Activated T-helper 17 cell treated with anti-CD3 and anti-CD28 coated beads, Interleukin-2, amount 50 U/mL, for 72 hours (primary cell): ENCODE data around the gene DOCK9. TPM values are rescaled to one million over a fixed set of nuclear protein-coding genes. Genes with fewer than 3 reads are reported as not detected.

Source experiments
- ATAC-seq: fragments of 150-1000 bp; cut with Tn5 transposase; replicated peaks from 2 replicates; pipeline ENCODE4 v1.10.0; 2021; ENCODE audit warnings: mild to moderate bottlenecking, moderate library complexity
- H3K27ac Mint-ChIP-seq: one replicate; pipeline ENCODE4 v1.8.0; 2022; ENCODE audit warnings: mixed read lengths
- H3K27me3 Mint-ChIP-seq: one replicate; pipeline ENCODE4 v1.8.0; 2022; ENCODE audit warnings: mixed read lengths
- H3K36me3 Mint-ChIP-seq: one replicate; pipeline ENCODE4 v1.8.0; 2022; ENCODE audit warnings: low read depth, mild to moderate bottlenecking, mixed read lengths
- H3K4me1 Mint-ChIP-seq: one replicate; pipeline ENCODE4 v1.8.0; 2022; ENCODE audit warnings: mixed read lengths
- H3K4me3 Mint-ChIP-seq: one replicate; pipeline ENCODE4 v1.8.0; 2022; ENCODE audit warnings: mild to moderate bottlenecking, mixed read lengths
- H3K9me3 Mint-ChIP-seq: one replicate; pipeline ENCODE4 v1.8.0; 2022; ENCODE audit warnings: mixed read lengths
- total RNA-seq, 2 donors: library from RNA; stranded (reverse); gene quantifications; one replicate each; pipeline ENCODE4 v1.2.3, GENCODE V29; 2022

The DOCK9 gene
- total RNA-seq, 2 donors from 2014 or later = 50.2 to 70.4 TPM

GRCh38 chr13:98853771-98854221 is 124.1 kb downstream of the DOCK9 start:
- H3K9me3 Mint-ChIP-seq = no peaks in the 10 kb centered on the region
- peak overlapping the region; percentile 51 for H3K27ac Mint-ChIP-seq
- H3K4me3 Mint-ChIP-seq = peak overlapping the region; percentile 34
- H3K27me3 Mint-ChIP-seq = no peaks in the 10 kb centered on the region
- peaks cover 13% of the 10 kb centered on the region for H3K4me1 Mint-ChIP-seq
- H3K36me3 Mint-ChIP-seq = peaks cover 90% of the 10 kb centered on the region
- ATAC-seq = peak; percentile 100

DNA sequence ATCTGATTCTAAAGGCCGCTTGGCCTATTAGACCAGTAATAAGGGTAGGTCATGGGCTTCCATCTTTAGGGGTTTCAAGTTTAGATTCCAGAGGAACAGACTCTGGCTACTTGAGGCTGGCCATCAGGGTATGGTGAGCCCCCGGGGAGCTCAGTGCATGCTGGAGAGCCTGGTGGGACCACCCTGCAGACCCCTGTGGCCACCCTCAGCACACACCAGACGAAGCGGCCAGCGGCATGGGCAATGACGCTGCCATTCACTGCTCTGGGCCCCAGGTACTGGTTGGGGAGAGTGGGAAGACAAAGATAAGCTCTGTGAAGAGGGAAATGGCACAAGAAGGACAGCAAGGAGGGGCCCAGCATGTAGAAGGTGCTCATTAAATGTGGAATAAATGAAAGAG is 126.6 kb downstream of the DOCK9 start:
- Mint-ChIP-seq H3K9me3 (no peaks in the 10 kb centered on the region), H3K4me1 (peaks cover 13% of the 10 kb centered on the region), H3K4me3 (no peak overlapping the region), H3K27ac (no peak overlapping the region), H3K36me3 (peaks cover 88% of the 10 kb centered on the region), H3K27me3 (no peaks in the 10 kb centered on the region)
- ATAC-seq = no peak

DNA sequence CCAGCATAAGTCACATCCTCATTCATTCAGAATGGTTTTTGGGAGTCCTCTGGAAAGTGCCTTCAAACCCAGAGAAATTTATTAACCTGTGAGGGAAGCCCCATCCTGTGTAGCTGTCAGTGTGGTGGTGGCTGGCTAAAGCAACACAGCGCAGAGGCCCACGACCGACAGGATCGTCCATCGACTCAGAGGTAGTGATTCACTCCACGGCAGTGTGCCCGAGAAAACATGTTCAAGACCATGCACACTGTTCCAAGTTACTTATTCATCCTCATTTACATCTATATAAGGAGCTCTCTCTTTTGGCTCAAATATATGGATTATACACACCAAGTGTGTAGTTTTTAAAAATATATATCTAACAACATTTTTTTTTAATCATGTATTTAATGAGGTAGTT is 129.1 kb downstream of the DOCK9 start:
- Mint-ChIP-seq H3K27me3 (no peaks in the 10 kb centered on the region), H3K9me3 (no peaks in the 10 kb centered on the region), H3K36me3 (peaks cover 82% of the 10 kb centered on the region), H3K27ac (no peak overlapping the region), H3K4me1 (peaks cover 9% of the 10 kb centered on the region), H3K4me3 (no peak overlapping the region)
- ATAC-seq = no peak

DNA sequence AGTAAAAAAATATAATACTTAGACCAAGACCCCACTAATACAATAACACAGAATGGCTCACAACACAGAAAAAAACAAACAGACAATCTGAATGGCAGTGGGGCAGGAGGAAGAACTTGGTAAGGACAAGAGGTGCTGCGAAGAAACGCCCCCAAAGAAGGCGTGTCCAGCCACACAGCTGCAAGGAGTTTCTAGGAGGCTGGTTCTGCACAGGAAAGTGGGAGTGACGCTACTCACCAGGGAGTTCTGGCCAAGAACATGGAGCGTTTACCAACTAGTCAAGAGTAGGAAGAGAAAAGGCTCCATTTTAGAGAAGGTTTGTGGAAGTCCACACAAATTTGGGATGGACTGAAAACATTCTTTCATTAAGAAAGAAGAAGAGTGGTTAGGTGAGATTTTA is 130.1 kb downstream of the DOCK9 start:
- Mint-ChIP-seq H3K27me3 (no peaks in the 10 kb centered on the region), H3K27ac (no peak overlapping the region), H3K4me3 (no peak overlapping the region), H3K9me3 (no peaks in the 10 kb centered on the region), H3K4me1 (peaks cover 3% of the 10 kb centered on the region), H3K36me3 (peaks cover 80% of the 10 kb centered on the region)
- no peak for ATAC-seq

DNA sequence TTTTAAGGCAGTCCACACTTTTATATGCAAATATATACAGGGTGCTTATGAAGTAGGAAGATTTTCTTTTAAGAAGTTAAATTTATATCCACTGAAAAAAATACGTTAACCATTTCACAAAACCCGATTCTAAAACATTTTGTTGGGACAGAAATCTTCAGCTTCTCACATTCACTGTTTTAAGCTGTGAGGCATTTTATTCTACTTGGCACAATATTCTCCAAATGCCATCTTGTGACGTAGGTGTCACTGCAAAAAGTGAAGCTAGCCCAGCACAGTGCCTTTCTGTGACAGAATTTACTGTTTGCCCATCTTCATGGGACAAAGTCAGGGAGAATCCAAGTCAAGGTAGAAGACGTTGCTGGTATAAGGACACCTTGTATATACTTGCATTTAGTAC is 130.9 kb downstream of the DOCK9 start:
- H3K27me3 Mint-ChIP-seq = no peaks in the 10 kb centered on the region
- no peak for ATAC-seq
- H3K27ac Mint-ChIP-seq = no peak overlapping the region
- H3K4me1 Mint-ChIP-seq = peaks cover 3% of the 10 kb centered on the region
- no peak overlapping the region for H3K4me3 Mint-ChIP-seq
- peaks cover 81% of the 10 kb centered on the region for H3K36me3 Mint-ChIP-seq
- no peaks in the 10 kb centered on the region for H3K9me3 Mint-ChIP-seq

GRCh38 chr13:98846521-98846920 is 131.3 kb downstream of the DOCK9 start:
- Mint-ChIP-seq H3K27ac (no peak overlapping the region), H3K9me3 (no peaks in the 10 kb centered on the region), H3K36me3 (peaks cover 77% of the 10 kb centered on the region), H3K4me1 (peaks cover 3% of the 10 kb centered on the region), H3K4me3 (no peak overlapping the region), H3K27me3 (no peaks in the 10 kb centered on the region)
- no peak for ATAC-seq

GRCh38 chr13:98845742-98846141 is 132.1 kb downstream of the DOCK9 start:
- Mint-ChIP-seq H3K36me3 (peaks cover 74% of the 10 kb centered on the region), H3K27ac (no peak overlapping the region), H3K9me3 (no peaks in the 10 kb centered on the region), H3K27me3 (no peaks in the 10 kb centered on the region), H3K4me3 (no peak overlapping the region), H3K4me1 (no peaks in the 10 kb centered on the region)
- no peak for ATAC-seq

GRCh38 chr13:98844021-98844420 is 133.8 kb downstream of the DOCK9 start:
- ATAC-seq = no peak
- H3K4me1 Mint-ChIP-seq = no peaks in the 10 kb centered on the region
- H3K36me3 Mint-ChIP-seq = peaks cover 66% of the 10 kb centered on the region
- H3K4me3 Mint-ChIP-seq = no peak overlapping the region
- H3K9me3 Mint-ChIP-seq = no peaks in the 10 kb centered on the region
- no peaks in the 10 kb centered on the region for H3K27me3 Mint-ChIP-seq
- no peak overlapping the region for H3K27ac Mint-ChIP-seq

DNA sequence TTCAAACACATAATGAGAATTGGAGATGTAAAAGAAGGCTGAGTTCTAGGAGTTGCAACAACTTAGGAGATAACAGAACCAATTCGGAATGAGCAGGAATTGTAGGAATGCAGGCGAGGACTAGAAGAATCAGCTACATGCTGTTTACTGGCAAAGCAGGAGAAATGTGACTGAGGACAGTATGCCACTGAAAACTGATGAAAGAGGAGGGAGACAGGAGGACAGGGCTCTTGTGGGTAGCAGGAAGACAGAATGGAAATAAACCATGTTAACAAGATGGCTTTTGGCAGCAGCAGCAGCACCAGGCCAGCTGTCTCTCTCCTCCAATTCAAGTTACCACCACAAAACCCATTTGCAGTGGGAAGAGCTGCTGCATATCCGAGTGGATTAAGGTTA is 134.4 kb downstream of the DOCK9 start:
- ATAC-seq = no peak
- Mint-ChIP-seq H3K9me3 (no peaks in the 10 kb centered on the region), H3K27ac (no peak overlapping the region), H3K27me3 (no peaks in the 10 kb centered on the region), H3K4me3 (no peak overlapping the region), H3K4me1 (no peaks in the 10 kb centered on the region), H3K36me3 (peaks cover 69% of the 10 kb centered on the region)

DNA sequence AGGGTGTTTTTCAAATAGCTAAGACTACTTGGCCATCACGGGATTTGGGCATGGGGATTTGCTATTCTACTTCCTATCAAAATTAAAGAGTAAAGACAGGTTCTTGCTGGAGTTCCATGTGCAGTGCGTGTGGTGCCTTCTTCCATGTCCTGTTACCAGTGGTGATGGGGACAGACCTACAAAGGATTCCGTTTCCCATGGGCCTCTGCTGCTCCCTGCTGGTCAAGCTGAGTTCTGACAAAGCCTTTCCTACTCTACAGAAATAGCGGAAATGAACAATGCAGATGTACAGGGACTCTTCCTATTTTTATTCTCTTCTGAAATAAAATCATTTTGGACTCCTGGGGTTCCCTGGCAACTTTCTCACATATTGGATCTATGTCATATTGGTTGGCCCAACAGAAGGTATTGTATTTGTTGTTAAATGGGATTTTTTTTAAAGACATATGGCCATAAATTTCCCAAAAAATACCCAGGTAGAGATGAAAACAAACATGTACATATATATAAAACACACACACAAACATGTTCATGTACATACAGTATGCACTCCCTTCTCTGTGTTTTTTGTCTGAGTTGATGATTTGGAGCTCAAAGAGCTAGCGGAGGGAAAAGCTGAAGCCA is 134.9 kb downstream of the DOCK9 start:
- H3K36me3 Mint-ChIP-seq = peaks cover 69% of the 10 kb centered on the region
- H3K27me3 Mint-ChIP-seq = no peaks in the 10 kb centered on the region
- no peaks in the 10 kb centered on the region for H3K9me3 Mint-ChIP-seq
- no peak overlapping the region for H3K4me3 Mint-ChIP-seq
- no peaks in the 10 kb centered on the region for H3K4me1 Mint-ChIP-seq
- ATAC-seq = peak; percentile 88
- H3K27ac Mint-ChIP-seq = no peak overlapping the region

- peaks cover 67% of the 10 kb centered on the region for H3K36me3 Mint-ChIP-seq
- no peaks in the 10 kb centered on the region for H3K9me3 Mint-ChIP-seq
- no peak for ATAC-seq
- no peak overlapping the region for H3K27ac Mint-ChIP-seq
- no peaks in the 10 kb centered on the region for H3K4me1 Mint-ChIP-seq
- H3K4me3 Mint-ChIP-seq = no peak overlapping the region
- H3K27me3 Mint-ChIP-seq = no peaks in the 10 kb centered on the region
Measured at GRCh38 chr13:98842070-98842469, 135.8 kb downstream of the DOCK9 start.

DNA sequence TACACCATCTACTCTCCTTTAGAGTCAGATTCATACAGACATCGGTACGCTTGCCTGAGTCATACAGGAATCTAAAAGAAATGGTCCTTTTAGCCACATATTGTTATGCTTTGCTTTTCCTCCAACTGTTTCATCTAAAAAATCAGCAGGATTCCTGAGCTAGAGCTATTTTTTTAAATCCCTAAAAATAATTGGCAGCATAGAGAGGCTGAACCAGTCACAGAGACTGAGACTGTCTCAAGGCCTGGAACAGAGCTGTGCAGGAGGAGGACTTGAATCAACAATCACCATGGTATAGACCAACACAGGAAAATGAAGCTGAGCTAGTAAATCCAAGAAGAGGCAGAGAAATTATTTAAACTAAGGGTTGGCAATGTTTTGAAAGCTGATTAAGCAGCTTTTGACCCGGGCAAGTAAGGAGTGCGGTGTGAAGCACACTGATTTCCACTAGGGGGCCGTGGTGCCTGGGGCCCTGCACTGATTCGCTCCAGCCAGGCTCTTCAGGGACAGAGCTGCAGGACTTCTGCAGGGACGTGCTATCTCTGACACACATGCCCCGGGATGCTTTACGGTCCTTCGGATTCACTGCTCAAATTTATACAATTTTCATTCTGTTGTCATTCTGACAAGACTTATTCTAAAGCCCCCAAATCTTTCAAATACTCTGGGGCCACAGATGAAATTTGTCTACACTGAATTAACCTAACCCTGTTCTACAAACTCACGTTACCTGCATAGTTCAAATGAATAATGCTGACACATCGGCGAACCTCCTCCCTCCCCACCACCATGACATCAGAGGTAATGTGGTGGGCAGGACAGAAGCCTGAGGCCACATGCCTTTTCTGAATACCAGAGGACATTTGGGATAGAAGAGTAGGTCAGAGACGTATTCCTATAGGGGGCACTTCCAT is 137.8 kb downstream of the DOCK9 start:
- Mint-ChIP-seq H3K9me3 (no peaks in the 10 kb centered on the region), H3K27ac (no peak overlapping the region), H3K36me3 (peaks cover 61% of the 10 kb centered on the region), H3K27me3 (no peaks in the 10 kb centered on the region), H3K4me1 (no peaks in the 10 kb centered on the region), H3K4me3 (no peak overlapping the region)
- peak; percentile 84 for ATAC-seq

GRCh38 chr13:98838776-98839175 is 139.1 kb downstream of the DOCK9 start:
- H3K4me3 Mint-ChIP-seq = no peak overlapping the region
- no peak overlapping the region for H3K27ac Mint-ChIP-seq
- no peak for ATAC-seq
- H3K4me1 Mint-ChIP-seq = no peaks in the 10 kb centered on the region
- no peaks in the 10 kb centered on the region for H3K27me3 Mint-ChIP-seq
- no peaks in the 10 kb centered on the region for H3K9me3 Mint-ChIP-seq
- H3K36me3 Mint-ChIP-seq = peaks cover 65% of the 10 kb centered on the region

DNA sequence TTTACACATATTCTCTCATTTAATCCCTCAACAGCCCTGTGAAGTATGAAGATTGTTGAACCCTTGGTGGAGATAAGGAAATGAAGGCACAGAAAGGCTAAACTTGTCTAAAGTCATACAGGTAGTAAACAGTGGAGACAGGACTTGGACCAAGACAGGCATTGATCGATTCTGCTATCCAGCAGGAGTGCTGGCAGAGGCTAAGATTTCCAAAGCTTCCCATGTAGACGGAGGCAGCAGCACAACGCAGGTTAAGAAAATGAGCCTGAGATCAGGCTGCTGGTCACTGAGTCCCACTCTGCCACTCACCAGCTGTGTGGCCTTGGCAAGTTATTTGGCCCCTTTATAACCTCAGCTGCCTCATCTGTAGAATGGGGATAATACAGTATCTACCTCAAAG is 140.0 kb downstream of the DOCK9 start:
- ATAC-seq = no peak
- Mint-ChIP-seq H3K27ac (no peak overlapping the region), H3K27me3 (no peaks in the 10 kb centered on the region), H3K36me3 (peaks cover 68% of the 10 kb centered on the region), H3K4me3 (no peak overlapping the region), H3K4me1 (no peaks in the 10 kb centered on the region), H3K9me3 (no peaks in the 10 kb centered on the region)

GRCh38 chr13:98835156-98835555 is 142.7 kb downstream of the DOCK9 start:
- H3K27me3 Mint-ChIP-seq = no peaks in the 10 kb centered on the region
- no peak overlapping the region for H3K27ac Mint-ChIP-seq
- H3K4me1 Mint-ChIP-seq = no peaks in the 10 kb centered on the region
- no peaks in the 10 kb centered on the region for H3K9me3 Mint-ChIP-seq
- no peak overlapping the region for H3K4me3 Mint-ChIP-seq
- ATAC-seq = no peak
- H3K36me3 Mint-ChIP-seq = peaks cover 73% of the 10 kb centered on the region
